ENCODE measurements around the gene TMPRSS11F.

GRCh38 chr4:68141852-68142251, 12.2 kb upstream of the TMPRSS11F start:
- TF ChIP-seq CTCF (IDR thresholded peaks at IDR 0.05): no peak
- no peak for TF ChIP-seq POLR2A (IDR thresholded peaks at IDR 0.05)
